Thyroid gland (tissue), 4 donors: Measurements from ENCODE around the gene MACF1. TPM values are rescaled to one million over a fixed set of nuclear protein-coding genes. Genes with fewer than 3 reads are reported as not detected.

Experiments used
- DNase-seq, 2 donors: peaks; one replicate each; pipeline ENCODE4 v3.0.0-alpha.2; 2019
- H3K27ac ChIP-seq, 3 donors: fragments of 200-600 bp; sonication (generic); 1 replicate in 2 of 3; 2 replicates in 1 of 3; pipeline ENCODE4 v1.5.1; 2016 to 2019; ENCODE audit warnings: mild to moderate bottlenecking in 1 of 3, moderate library complexity in 1 of 3
- H3K27me3 ChIP-seq: fragments of 200-600 bp; sonication (generic); one replicate; pipeline ENCODE4 v1.5.1; 2019
- H3K36me3 ChIP-seq, 2 donors: fragments of 200-600 bp; sonication (generic); one replicate each; pipeline ENCODE4 v1.5.1; 2016 to 2019
- H3K4me1 ChIP-seq, 2 donors: fragments of 200-600 bp; sonication (generic); one replicate each; pipeline ENCODE4 v1.5.1; 2017 to 2019
- H3K4me3 ChIP-seq, 3 donors: fragments of 200-600 bp; sonication (generic); replicated peaks in 1 of 3; 1 replicate in 2 of 3; 2 replicates in 1 of 3; pipeline ENCODE4 v1.5.1; 2016; ENCODE audit warnings: mild to moderate bottlenecking in 1 of 3
- H3K9me3 ChIP-seq: fragments of 200-600 bp; sonication (generic); one replicate; pipeline ENCODE4 v1.5.1; 2017
- CTCF ChIP-seq, 6 experiments: fragments of 200-600 bp in 3 of 6; fragments of 450-650 bp in 3 of 6; sonication (generic) in 3 of 6; IDR thresholded peaks; one replicate each; pipeline ENCODE4 v1.5.1; 2016 to 2019; ENCODE audit warnings: antibody characterized with exemption in 6 of 6, mild to moderate bottlenecking in 2 of 6, inconsistent platforms in 1 of 6, moderate library complexity in 1 of 6
- POLR2A ChIP-seq, 2 donors: fragments of 450-650 bp; IDR thresholded peaks; one replicate each; pipeline ENCODE4 v1.6.1; 2017; ENCODE audit warnings: antibody characterized with exemption in 2 of 2, mild to moderate bottlenecking in 2 of 2, moderate library complexity in 1 of 2
- WGBS, 2 donors: methylation state at CpG; one replicate each; pipeline ENCODE4 v1.1.5; 2017; 5-methylcytosine and 5-hydroxymethylcytosine counted together
- intact Hi-C: fragments of 100-400 bp; cut with DNase I; formaldehyde crosslinking; loops from one replicate; pipeline ENCODE4 v1.15.1; 2023
- total RNA-seq, 4 donors: library from RNA; depleted of rRNA; stranded (reverse); fragments of >200 nt; gene quantifications; one replicate each; pipeline ENCODE4 v1.2.3, GENCODE V29; 2016

MACF1 gene
- total RNA-seq, 4 donors from 2014 or later = 308 to 834 (median 427) TPM

- intact Hi-C loops = no loop called here
- no peak overlapping the region for H3K27ac ChIP-seq
- peaks cover 40 to 50% of the 10 kb centered on the region in 2 donors for H3K4me1 ChIP-seq
These were observed 213.7 kb downstream of the MACF1 start for GRCh38 chr1:39418236-39418635.

GRCh38 chr1:39420493-39420892 is 216.0 kb downstream of the MACF1 start:
- TF ChIP-seq POLR2A (IDR thresholded peaks at IDR 0.05) (no peak), CTCF (IDR thresholded peaks at IDR 0.05) (no peak)
- no peak overlapping the region for H3K27ac ChIP-seq
- H3K9me3 ChIP-seq = no peaks in the 10 kb centered on the region
- no peaks in the 10 kb centered on the region for H3K27me3 ChIP-seq
- H3K4me1 ChIP-seq = peaks cover 25 to 29% of the 10 kb centered on the region in 2 donors
- intact Hi-C loops = no loop called here
- DNase-seq = no peak
- H3K36me3 ChIP-seq = peaks cover 11 to 15% of the 10 kb centered on the region in 2 donors
- no peak overlapping the region for H3K4me3 ChIP-seq

More at GRCh38 chr1:39418236-39418635, 213.7 kb downstream of the MACF1 start:
- TF ChIP-seq CTCF (IDR thresholded peaks at IDR 0.05) = no peak
- TF ChIP-seq POLR2A (IDR thresholded peaks at IDR 0.05) = no peak
- H3K4me3 ChIP-seq = no peak overlapping the region
- peaks cover 0 to 6% of the 10 kb centered on the region in 2 donors for H3K36me3 ChIP-seq
- WGBS, 2 donors = 89 to 93% methylated on average over 4 of the region's 4 CpGs
- H3K27me3 ChIP-seq = no peaks in the 10 kb centered on the region
- H3K9me3 ChIP-seq = no peaks in the 10 kb centered on the region
- DNase-seq = no peak

- no peak overlapping the region for H3K27ac ChIP-seq
- H3K9me3 ChIP-seq = no peaks in the 10 kb centered on the region
- H3K4me1 ChIP-seq = peaks cover 3 to 11% of the 10 kb centered on the region in 2 donors
- DNase-seq = no peak
- no peak overlapping the region for H3K4me3 ChIP-seq
- 95 to 98% methylated on average over 4 of the region's 4 CpGs for WGBS, 2 donors
- intact Hi-C loops = no loop called here
- peaks cover 11 to 17% of the 10 kb centered on the region in 2 donors for H3K36me3 ChIP-seq
- no peaks in the 10 kb centered on the region for H3K27me3 ChIP-seq
- TF ChIP-seq POLR2A (IDR thresholded peaks at IDR 0.05) (no peak), CTCF (IDR thresholded peaks at IDR 0.05) (no peak)
These were observed 218.1 kb downstream of the MACF1 start for GRCh38 chr1:39422614-39423013.

- intact Hi-C loops = no loop called here
- DNase-seq = no peak
- 94 to 97% methylated on average over 3 of the region's 3 CpGs for WGBS, 2 donors
- TF ChIP-seq CTCF (IDR thresholded peaks at IDR 0.05) (no peak), POLR2A (IDR thresholded peaks at IDR 0.05) (no peak)
- no peaks in the 10 kb centered on the region for H3K9me3 ChIP-seq
- peaks cover 30 to 33% of the 10 kb centered on the region in 2 donors for H3K36me3 ChIP-seq
- no peaks in the 10 kb centered on the region for H3K4me1 ChIP-seq
- H3K4me3 ChIP-seq = no peak overlapping the region
- no peaks in the 10 kb centered on the region for H3K27me3 ChIP-seq
- H3K27ac ChIP-seq = no peak overlapping the region
These were observed 220.7 kb downstream of the MACF1 start for GRCh38 chr1:39425151-39425550.

- Histone ChIP-seq H3K27me3 (no peaks in the 10 kb centered on the region), H3K36me3 (peaks cover 32 to 33% of the 10 kb centered on the region in 2 donors), H3K4me1 (no peaks in the 10 kb centered on the region), H3K9me3 (no peaks in the 10 kb centered on the region), H3K4me3 (no peak overlapping the region), H3K27ac (no peak overlapping the region)
- DNase-seq = no peak
- no peak for TF ChIP-seq POLR2A (IDR thresholded peaks at IDR 0.05)
- no peak for TF ChIP-seq CTCF (IDR thresholded peaks at IDR 0.05)
- intact Hi-C loops = no loop called here
These were observed 221.1 kb downstream of the MACF1 start for GRCh38 chr1:39425634-39426033.
